ENCODE data around the gene SETBP1. TPM values are rescaled to one million over a fixed set of nuclear protein-coding genes. Genes with fewer than 3 reads are reported as not detected.

SETBP1 gene
- total and polyA plus RNA-seq, 2 of the 4 experiments (the other 2 are of a cell fraction) = 0.19 to 0.36 TPM

DNA sequence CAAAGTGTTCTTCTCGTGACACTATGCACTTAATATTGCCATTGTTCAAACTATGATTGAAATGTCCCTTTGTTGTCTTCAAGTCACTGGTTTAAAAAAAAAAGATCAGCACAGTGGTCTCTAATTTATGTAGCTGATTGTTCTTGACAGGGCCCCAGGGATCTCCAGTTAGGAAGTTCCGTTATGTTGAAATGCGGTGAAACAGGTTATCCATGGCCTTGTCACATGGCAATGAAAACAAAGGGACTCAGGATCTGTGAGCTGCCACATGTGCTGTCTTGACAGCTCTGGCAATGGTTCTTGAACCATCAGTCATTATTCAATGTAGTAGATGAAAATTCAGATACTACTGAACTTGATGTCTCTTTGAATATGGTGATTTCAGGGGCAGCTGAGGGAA, 147.4 kb downstream of the SETBP1 start:
- Histone ChIP-seq H2BK120ac (ENCODE audit: low read depth, low read length) (no peak overlapping the region), H3K27me3 (ENCODE audit: control insufficient read depth, insufficient read depth, low read length) (no peaks in the 10 kb centered on the region), H3K4me2 (ENCODE audit: low read depth, low read length) (no peak overlapping the region), H3K9ac (ENCODE audit: low read depth, low read length) (no peak overlapping the region), H2BK5ac (ENCODE audit: low read depth, low read length, poor library complexity, severe bottlenecking) (no peak overlapping the region), H3K9me1 (ENCODE audit: insufficient read depth, low read length) (no peaks in the 10 kb centered on the region), H4K8ac (ENCODE audit: low read depth in 2 of 2, low read length in 2 of 2) (no peak overlapping the region), H3K36me3 (ENCODE audit: control insufficient read depth, insufficient read depth, low read length) (no peaks in the 10 kb centered on the region), H2BK15ac (ENCODE audit: low read depth, low read length) (no peak overlapping the region), H2AK5ac (ENCODE audit: low read depth, low read length) (no peak overlapping the region), H3K23ac (ENCODE audit: low read depth, low read length) (no peak overlapping the region), H3K9me3 (ENCODE audit: control insufficient read depth, insufficient read depth, low read length) (no peaks in the 10 kb centered on the region), H4K91ac (ENCODE audit: insufficient read depth, low read depth, low read length) (no peak overlapping the region), H3K18ac (ENCODE audit: low read depth, low read length) (no peak overlapping the region), H4K5ac (ENCODE audit: low read depth, low read length) (no peak overlapping the region), H2BK20ac (ENCODE audit: low read depth, low read length) (no peak overlapping the region), H3K56ac (ENCODE audit: extremely low read depth, insufficient read depth, low read length) (no peak overlapping the region), H2AK9ac (replicated peaks; ENCODE audit: low read depth, low read length, poor library complexity) (no peak overlapping the region), H3K27ac (ENCODE audit: insufficient read depth, low read length) (no peak overlapping the region), H3K79me1 (ENCODE audit: low read depth in 1 of 2, low read length in 2 of 2) (no peaks in the 10 kb centered on the region), H4K20me1 (ENCODE audit: insufficient read depth, low read length) (no peaks in the 10 kb centered on the region), H2AFZ (replicated peaks; ENCODE audit: low read length, poor library complexity) (no peak overlapping the region), H3K14ac (replicated peaks; ENCODE audit: low read depth, low read length) (no peak overlapping the region), H3K4ac (ENCODE audit: low read depth, low read length) (no peak overlapping the region), H3K4me3 (ENCODE audit: insufficient read depth, low read depth, low read length) (no peak overlapping the region), H3K4me1 (ENCODE audit: control insufficient read depth, insufficient read depth, low read length) (peaks cover 2% of the 10 kb centered on the region; the same call in 1 of the 2 replicates)
- intact Hi-C loops (cut with micrococcal nuclease) = no loop called here
- dilution Hi-C loops (cut with HindIII; ENCODE audit: low sequenced_read_pairs, unreplicated experiment) = no loop called here
- POLR2A ChIA-PET (ENCODE audit: unreplicated experiment) = no interaction called here
- no peak for TF ChIP-seq MAFK (IDR thresholded peaks at IDR 0.05; ENCODE audit: low read depth, low read length)
- TF ChIP-seq USF2 (IDR thresholded peaks at IDR 0.05; ENCODE audit: low read depth, low read length) = no peak
- no peak for TF ChIP-seq SMC3 (IDR thresholded peaks at IDR 0.05; ENCODE audit: low read depth, low read length)
- no peak for TF ChIP-seq RFX5 (IDR thresholded peaks at IDR 0.05; ENCODE audit: low read depth, low read length)
- TF ChIP-seq, protein P1, sequence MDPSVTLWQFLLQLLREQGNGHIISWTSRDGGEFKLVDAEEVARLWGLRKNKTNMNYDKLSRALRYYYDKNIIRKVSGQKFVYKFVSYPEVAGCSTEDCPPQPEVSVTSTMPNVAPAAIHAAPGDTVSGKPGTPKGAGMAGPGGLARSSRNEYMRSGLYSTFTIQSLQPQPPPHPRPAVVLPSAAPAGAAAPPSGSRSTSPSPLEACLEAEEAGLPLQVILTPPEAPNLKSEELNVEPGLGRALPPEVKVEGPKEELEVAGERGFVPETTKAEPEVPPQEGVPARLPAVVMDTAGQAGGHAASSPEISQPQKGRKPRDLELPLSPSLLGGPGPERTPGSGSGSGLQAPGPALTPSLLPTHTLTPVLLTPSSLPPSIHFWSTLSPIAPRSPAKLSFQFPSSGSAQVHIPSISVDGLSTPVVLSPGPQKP (IDR thresholded peaks at IDR 0.05; ENCODE audit: borderline replicate concordance, low read depth, low read length) = no peak
- TF ChIP-seq MXI1 (IDR thresholded peaks at IDR 0.05; ENCODE audit: borderline replicate concordance, low read depth, low read length) = no peak
- no TSS peak for BruUV-seq (replicated peaks)
- DNase-seq = no peak
- in situ Hi-C loops (cut with MboI; ENCODE audit: low sequenced_read_pairs) = no loop called here
- CTCF ChIA-PET = no interaction called here
- ATAC-seq (ENCODE audit: low read depth) = no peak
- WGBS, 2 experiments (ENCODE audit: extremely low coverage in 2 of 2, insufficient read length in 1 of 2) = no CpG with 5 or more reads among the region's 3 CpGs

Data from IMR-90 (cell line).